GM10248 (cell line): Measurements from ENCODE around the gene EIF3D.
"Not testable (repeated sequence)": the region's sequence is repeated elsewhere in the genome, so short reads cannot be mapped to it uniquely, and the experiment has no call there.

Experiments used
- CTCF ChIA-PET: fragments of 300-600 bp; sonication (Branson Sonifier 250); formaldehyde crosslinking; extraction: SDS; loops from one replicate; lab custom pipeline; 2021; ENCODE audit warnings: antibody characterized with exemption; lab: Yijun Ruan, JAX
- POLR2A ChIA-PET: fragments of 350-650 bp; sonication (Branson Sonifier 250); formaldehyde crosslinking; extraction: SDS; loops from one replicate; lab custom pipeline; 2020; ENCODE audit warnings: antibody characterized with exemption; lab: Yijun Ruan, JAX
- DNase-seq: peaks from one replicate; pipeline ENCODE4 v3.0.0; 2012; ENCODE audit errors: extremely low spot score
- TF ChIP-seq, protein P1 (sequence below): IDR thresholded peaks from 2 replicates; pipeline ENCODE4 v1.5.1; 2012; ENCODE audit warnings: mild to moderate bottlenecking, low read depth; ENCODE audit errors: extremely low read depth, missing control alignments, control extremely low read depth

The EIF3D gene

DNA sequence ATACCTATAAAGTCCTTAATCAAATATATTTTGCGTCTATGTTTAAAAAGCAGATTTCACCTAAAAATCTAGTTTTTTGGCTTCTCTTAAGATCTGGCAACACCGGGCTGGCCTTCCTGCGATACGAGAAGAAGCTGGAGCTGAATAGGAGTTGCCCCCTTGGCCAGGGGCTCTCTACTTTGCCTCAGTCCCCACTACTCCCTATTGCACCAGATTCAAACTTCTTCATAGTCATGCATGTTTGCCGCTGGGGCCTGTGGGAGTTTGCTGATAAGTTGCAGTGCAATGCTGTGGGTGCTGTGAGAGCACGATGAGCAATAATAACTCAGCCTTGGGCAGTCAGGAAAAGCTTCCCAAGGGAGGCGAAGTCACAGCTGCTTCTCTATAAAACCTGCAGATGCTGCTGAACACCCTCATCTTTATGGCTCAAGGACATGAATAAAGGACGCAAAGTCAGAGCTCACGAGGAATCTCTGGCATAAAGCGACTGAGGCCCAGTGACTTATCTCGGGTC lies 15.2 kb upstream of the EIF3D start:
- DNase-seq, result no peak
- CTCF ChIA-PET, result interaction anchor here (0.9 to 5.6 kb wide), 4 partner anchors 159 to 433 kb away, joined by 3 to 35 read pairs (median 6); partner anchors contain the start of gene CACNG2
- POLR2A ChIA-PET, result no interaction called here
- TF ChIP-seq, protein P1, sequence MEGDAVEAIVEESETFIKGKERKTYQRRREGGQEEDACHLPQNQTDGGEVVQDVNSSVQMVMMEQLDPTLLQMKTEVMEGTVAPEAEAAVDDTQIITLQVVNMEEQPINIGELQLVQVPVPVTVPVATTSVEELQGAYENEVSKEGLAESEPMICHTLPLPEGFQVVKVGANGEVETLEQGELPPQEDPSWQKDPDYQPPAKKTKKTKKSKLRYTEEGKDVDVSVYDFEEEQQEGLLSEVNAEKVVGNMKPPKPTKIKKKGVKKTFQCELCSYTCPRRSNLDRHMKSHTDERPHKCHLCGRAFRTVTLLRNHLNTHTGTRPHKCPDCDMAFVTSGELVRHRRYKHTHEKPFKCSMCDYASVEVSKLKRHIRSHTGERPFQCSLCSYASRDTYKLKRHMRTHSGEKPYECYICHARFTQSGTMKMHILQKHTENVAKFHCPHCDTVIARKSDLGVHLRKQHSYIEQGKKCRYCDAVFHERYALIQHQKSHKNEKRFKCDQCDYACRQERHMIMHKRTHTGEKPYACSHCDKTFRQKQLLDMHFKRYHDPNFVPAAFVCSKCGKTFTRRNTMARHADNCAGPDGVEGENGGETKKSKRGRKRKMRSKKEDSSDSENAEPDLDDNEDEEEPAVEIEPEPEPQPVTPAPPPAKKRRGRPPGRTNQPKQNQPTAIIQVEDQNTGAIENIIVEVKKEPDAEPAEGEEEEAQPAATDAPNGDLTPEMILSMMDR, result no peak

DNA sequence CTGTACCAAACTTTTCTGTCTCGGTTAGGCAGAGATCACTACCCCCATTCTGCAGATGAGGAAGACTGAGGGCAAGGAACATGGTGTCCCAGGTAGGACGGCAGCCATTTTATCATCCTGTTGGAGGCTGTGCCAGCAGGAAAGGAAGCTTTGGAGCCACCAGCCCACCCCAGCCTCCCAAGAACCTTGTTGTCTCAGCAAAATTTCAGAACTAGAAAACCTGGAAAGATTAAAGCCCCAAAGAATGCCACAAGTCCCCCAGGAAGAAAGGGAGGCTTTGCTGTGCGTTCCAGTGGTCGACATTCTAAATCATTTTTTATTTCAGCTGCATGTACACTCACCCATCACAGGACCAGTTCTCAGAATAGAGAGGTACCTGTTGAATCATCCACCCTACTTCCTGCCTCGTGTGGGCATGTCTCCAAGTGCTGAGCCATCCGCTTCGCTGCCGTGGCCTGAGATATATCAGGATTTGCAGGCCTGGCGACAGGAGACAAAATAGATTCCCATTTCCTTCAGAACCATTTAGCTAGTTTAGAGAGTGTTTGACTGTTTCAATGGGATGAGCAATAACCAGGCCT lies 13.0 kb upstream of the EIF3D start:
- ChIA-PET CTCF (interaction anchor here (1.4 to 2.3 kb wide), 2 partner anchors 13 to 234 kb away, joined by 3 to 8 read pairs; partner anchors contain the start of genes EIF3D and IFT27), POLR2A (no interaction called here)
- DNase-seq, result no peak
- TF ChIP-seq, protein P1, result no peak

DNA sequence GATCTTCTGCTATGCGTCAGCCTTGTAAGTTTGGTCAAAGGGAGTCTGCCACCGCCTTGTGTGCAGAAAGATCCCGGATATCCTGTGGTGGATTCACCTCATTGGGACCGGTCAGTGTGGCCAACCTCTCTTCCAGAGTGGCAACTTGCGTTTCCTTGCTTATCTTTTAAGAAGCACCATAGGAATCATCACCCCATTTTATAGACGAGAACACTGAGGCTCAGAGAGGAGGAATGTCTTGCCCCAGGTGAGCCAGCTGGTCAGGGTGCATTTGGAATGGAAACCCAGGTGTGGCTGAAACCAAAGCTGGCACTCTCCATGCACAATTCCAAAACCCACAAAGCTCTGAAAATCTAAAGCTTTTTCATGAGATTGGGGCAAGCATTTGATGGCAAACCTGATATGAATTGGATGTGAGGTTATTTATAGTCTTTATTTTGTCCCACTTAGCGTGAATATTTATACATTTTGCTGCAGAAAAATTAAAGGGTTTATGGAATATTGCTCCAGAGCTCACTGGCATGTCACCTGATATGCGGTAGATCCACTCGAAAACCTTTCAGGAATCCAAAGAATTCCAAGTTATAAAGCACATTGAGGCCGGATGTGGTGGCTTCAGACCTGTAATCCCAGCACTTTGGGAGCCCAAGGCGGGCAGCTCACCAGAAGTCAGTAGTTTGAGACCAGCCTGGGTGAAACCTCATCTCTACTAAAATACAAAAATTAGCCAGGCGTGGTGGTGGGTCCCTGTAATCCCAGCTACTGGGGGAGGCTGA lies 12.1 kb upstream of the EIF3D start:
- ChIA-PET CTCF (interaction anchor here (1.4 to 2.3 kb wide), 2 partner anchors 12 to 235 kb away, joined by 3 to 8 read pairs; partner anchors contain the start of genes EIF3D and IFT27), POLR2A (no interaction called here)

DNA sequence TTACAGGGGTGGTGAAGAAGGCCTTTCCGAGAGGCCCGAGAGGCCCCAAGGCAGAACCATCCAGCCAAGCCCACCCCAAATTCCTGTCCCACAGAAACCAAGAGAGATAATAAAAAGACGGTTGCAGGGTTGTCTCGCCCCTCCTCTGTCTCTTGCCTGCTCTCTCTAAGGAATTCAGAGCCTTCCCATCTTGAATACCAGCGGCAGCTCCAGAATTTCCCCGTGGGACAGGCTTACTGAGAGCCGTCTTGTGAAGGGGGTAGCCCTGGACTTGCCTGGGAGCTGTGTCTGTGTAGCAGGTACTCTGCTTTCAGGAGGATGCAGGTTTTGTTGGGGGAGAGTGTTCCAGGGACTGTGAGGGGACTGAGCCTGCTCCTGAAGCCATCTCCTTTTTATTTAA lies 9.6 kb upstream of the EIF3D start:
- ChIA-PET CTCF (no interaction called here), POLR2A (no interaction called here)
- TF ChIP-seq, protein P1, result no peak
- no peak for DNase-seq

More for the DNA sequence above, 12.1 kb upstream of the EIF3D start:
- TF ChIP-seq, protein P1, result no peak
- DNase-seq, result no peak

DNA sequence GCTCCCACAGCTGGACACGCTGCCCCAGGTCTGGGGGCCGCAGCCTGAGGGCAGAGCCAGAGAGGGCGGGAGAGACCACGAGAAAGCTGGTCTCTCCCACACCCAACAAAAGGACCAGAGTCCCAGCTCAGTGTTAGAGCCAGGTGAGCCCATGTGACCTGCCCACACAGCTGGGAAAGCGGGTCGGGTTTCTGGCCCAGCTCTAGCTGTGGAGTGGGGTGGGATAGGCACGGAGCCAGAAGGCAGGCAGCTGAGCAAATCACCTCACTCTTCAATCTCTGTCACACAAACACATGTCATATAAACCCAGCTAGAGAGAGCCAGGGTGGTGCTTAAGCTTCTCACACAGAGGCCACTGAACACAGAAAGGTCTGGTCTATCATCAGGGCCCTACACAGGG lies 7.8 kb upstream of the EIF3D start:
- ChIA-PET POLR2A (no interaction called here), CTCF (interaction anchor here (1.4 kb wide), 1 partner anchor 10 kb away, joined by 6 read pairs; no protein-coding TSS in a partner anchor)
- DNase-seq, result no peak
- TF ChIP-seq, protein P1, result no peak

DNA sequence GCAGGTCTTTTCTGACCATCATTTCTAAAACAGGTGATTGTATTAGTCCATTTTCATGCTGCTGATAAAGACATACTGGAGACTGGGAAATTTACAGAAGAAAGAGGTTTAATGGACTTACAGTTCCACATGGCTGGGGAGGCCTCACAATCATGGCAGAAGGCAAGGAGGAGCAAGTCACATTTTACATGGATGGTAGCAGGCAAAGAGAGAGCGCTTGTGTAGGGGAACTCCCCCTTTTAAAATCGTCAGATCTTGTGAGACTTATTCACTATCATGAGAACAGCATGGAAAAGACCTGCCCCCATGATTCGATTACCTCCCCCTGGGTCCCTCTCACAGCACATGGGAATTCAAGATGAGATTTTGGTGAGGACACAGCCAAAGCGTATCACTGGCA lies 4.4 kb upstream of the EIF3D start:
- POLR2A ChIA-PET, CTCF ChIA-PET, DNase-seq: not testable (repeated sequence)
